Measurements from ENCODE around the gene SNX8.

GRCh38 chr7:2253525-2254244 is 60.6 kb downstream of the SNX8 start:
- TF ChIP-seq EZH2 (IDR thresholded peaks at IDR 0.05; ENCODE audit: insufficient read depth, poor library complexity, severe bottlenecking) (no peak), EZH2phosphoT487 (IDR thresholded peaks at IDR 0.05; ENCODE audit: insufficient read depth, low read depth) (no peak)
